H4 (cell line): Measurements from ENCODE around the gene GRAMD1A. TPM values are rescaled to one million over a fixed set of nuclear protein-coding genes. Genes with fewer than 3 reads are reported as not detected.
"Not testable (repeated sequence)": the region's sequence is repeated elsewhere in the genome, so short reads cannot be mapped to it uniquely, and the experiment has no call there.

ENCODE experiments used
- DNase-seq: peaks from one replicate; pipeline ENCODE4 v3.0.0-alpha.2; 2015; ENCODE audit warnings: low spot score
- total RNA-seq: library from RNA; depleted of rRNA; stranded (reverse); fragments of >200 nt; shearing (Covaris generic); gene quantifications from 2 replicates; pipeline ENCODE4 v1.2.3, GENCODE V29; 2014; rRNA removed

The GRAMD1A gene
- total RNA-seq: 21.3 and 22.0 TPM in 2 replicates

- peak; percentile 89 for DNase-seq
Measured at GRCh38 chr19:34999498-35000337, at the start of gene GRAMD1A. Gene GRAMD1A, plus strand, starts transcription at chr19:35000323. Its CDS starts 156 bp downstream, at chr19:35000479.

- DNase-seq: no peak
Measured at GRCh38 chr19:34953092-34953491, 47.0 kb upstream of the GRAMD1A start.

GRCh38 chr19:34957830-34958751 is 42.0 kb upstream of the GRAMD1A start:
- no peak for DNase-seq

- no peak for DNase-seq
Measured at GRCh38 chr19:34959021-34959420, 41.1 kb upstream of the GRAMD1A start.

GRCh38 chr19:34960103-34960805 is 39.9 kb upstream of the GRAMD1A start:
- DNase-seq: peak; percentile 86

- no peak for DNase-seq
Measured at GRCh38 chr19:34960940-34961679, 39.0 kb upstream of the GRAMD1A start.

- DNase-seq: no peak
Measured at GRCh38 chr19:34961775-34962686, 38.1 kb upstream of the GRAMD1A start.

GRCh38 chr19:34962687-34963572 is 37.2 kb upstream of the GRAMD1A start:
- DNase-seq: no peak

- DNase-seq: peak; percentile 44
Measured at GRCh38 chr19:34963573-34964406, 36.3 kb upstream of the GRAMD1A start, which contains the start of gene ZNF792. Gene ZNF792, minus strand, starts transcription at chr19:34964229. Its CDS starts 567 bp downstream, at chr19:34963662.

- no peak for DNase-seq
Measured at GRCh38 chr19:34964598-34964997, 35.5 kb upstream of the GRAMD1A start.

- not testable (repeated sequence) for DNase-seq
Measured at GRCh38 chr19:34965505-34965904, 34.6 kb upstream of the GRAMD1A start.

- DNase-seq: no peak
Measured at GRCh38 chr19:34967551-34967950, 32.6 kb upstream of the GRAMD1A start.

- no peak for DNase-seq
Measured at GRCh38 chr19:34969721-34970120, 30.4 kb upstream of the GRAMD1A start.

- not testable (repeated sequence) for DNase-seq
Measured at GRCh38 chr19:34970185-34970780, 29.8 kb upstream of the GRAMD1A start.

- no peak for DNase-seq
Measured at GRCh38 chr19:34972163-34972705, 27.9 kb upstream of the GRAMD1A start.

GRCh38 chr19:34974646-34975045 is 25.5 kb upstream of the GRAMD1A start:
- no peak for DNase-seq

- DNase-seq: no peak
Measured at GRCh38 chr19:34975056-34975455, 25.1 kb upstream of the GRAMD1A start.
